Measurements from ENCODE around the gene TMEM109.

TMEM109 gene

GRCh38 chr11:60912851-60913528 lies 968 bp upstream of the TMEM109 start:
- Mint-ChIP-seq H3K27ac (peak overlapping the region; percentile 99), H3K27me3 (no peaks in the 10 kb centered on the region), H3K4me3 (peak overlapping the region; percentile 97), H3K36me3 (ENCODE audit: low read depth) (peaks cover 5% of the 10 kb centered on the region), H3K9me3 (peaks cover 5% of the 10 kb centered on the region), H3K4me1 (peaks cover 74% of the 10 kb centered on the region)
- no peak for DNase-seq
- no peak for ATAC-seq

GRCh38 chr11:60914633-60915247 lies 782 bp downstream of the TMEM109 start:
- Mint-ChIP-seq H3K4me3 (peak overlapping the region; percentile 97), H3K36me3 (ENCODE audit: low read depth) (peaks cover 11% of the 10 kb centered on the region), H3K27me3 (no peaks in the 10 kb centered on the region), H3K4me1 (peaks cover 88% of the 10 kb centered on the region), H3K27ac (peak overlapping the region; percentile 87), H3K9me3 (peaks cover under 1% of the 10 kb centered on the region)
- DNase-seq (no peak), ATAC-seq (peak; percentile 15)

GRCh38 chr11:60915248-60915914 lies 1.4 kb downstream of the TMEM109 start:
- ATAC-seq (peak; percentile 68), DNase-seq (peak; percentile 75)
- H3K4me3 Mint-ChIP-seq = peak overlapping the region; percentile 97
- H3K4me1 Mint-ChIP-seq = peaks cover 84% of the 10 kb centered on the region
- peak overlapping the region; percentile 87 for H3K27ac Mint-ChIP-seq
- no peaks in the 10 kb centered on the region for H3K27me3 Mint-ChIP-seq
- no peaks in the 10 kb centered on the region for H3K9me3 Mint-ChIP-seq
- H3K36me3 Mint-ChIP-seq (ENCODE audit: low read depth) = peaks cover 17% of the 10 kb centered on the region

GRCh38 chr11:60916669-60917206 lies 2.8 kb downstream of the TMEM109 start:
- H3K27ac Mint-ChIP-seq = peak overlapping the region; percentile 18
- H3K27me3 Mint-ChIP-seq = no peaks in the 10 kb centered on the region
- peak overlapping the region; percentile 1 for H3K4me3 Mint-ChIP-seq
- ATAC-seq = no peak
- H3K4me1 Mint-ChIP-seq = peaks cover 70% of the 10 kb centered on the region
- peaks cover 31% of the 10 kb centered on the region for H3K36me3 Mint-ChIP-seq (ENCODE audit: low read depth)
- DNase-seq = no peak
- no peaks in the 10 kb centered on the region for H3K9me3 Mint-ChIP-seq

- H3K4me3 Mint-ChIP-seq = no peak overlapping the region
- peaks cover 34% of the 10 kb centered on the region for H3K36me3 Mint-ChIP-seq (ENCODE audit: low read depth)
- H3K27me3 Mint-ChIP-seq = no peaks in the 10 kb centered on the region
- ATAC-seq (no peak), DNase-seq (no peak)
- H3K9me3 Mint-ChIP-seq = no peaks in the 10 kb centered on the region
- peaks cover 65% of the 10 kb centered on the region for H3K4me1 Mint-ChIP-seq
- no peak overlapping the region for H3K27ac Mint-ChIP-seq
Measured at GRCh38 chr11:60917267-60917666, 3.3 kb downstream of the TMEM109 start.

- Mint-ChIP-seq H3K27ac (no peak overlapping the region), H3K4me3 (no peak overlapping the region), H3K4me1 (peaks cover 55% of the 10 kb centered on the region), H3K36me3 (ENCODE audit: low read depth) (peaks cover 40% of the 10 kb centered on the region), H3K27me3 (peaks cover 4% of the 10 kb centered on the region), H3K9me3 (no peaks in the 10 kb centered on the region)
- DNase-seq = no peak
- ATAC-seq = no peak
Measured at GRCh38 chr11:60918251-60918938, 4.4 kb downstream of the TMEM109 start.

GRCh38 chr11:60918939-60919265 lies 4.9 kb downstream of the TMEM109 start:
- ATAC-seq = no peak
- Mint-ChIP-seq H3K27ac (no peak overlapping the region), H3K36me3 (ENCODE audit: low read depth) (peaks cover 42% of the 10 kb centered on the region), H3K9me3 (no peaks in the 10 kb centered on the region), H3K4me3 (no peak overlapping the region), H3K4me1 (peaks cover 51% of the 10 kb centered on the region), H3K27me3 (peaks cover 4% of the 10 kb centered on the region)
- DNase-seq = no peak

GRCh38 chr11:60919320-60919719 lies 5.4 kb downstream of the TMEM109 start:
- Mint-ChIP-seq H3K4me1 (peaks cover 51% of the 10 kb centered on the region), H3K36me3 (ENCODE audit: low read depth) (peaks cover 40% of the 10 kb centered on the region), H3K27ac (peak overlapping the region; percentile 14), H3K9me3 (no peaks in the 10 kb centered on the region), H3K27me3 (peaks cover 4% of the 10 kb centered on the region), H3K4me3 (no peak overlapping the region)
- DNase-seq = no peak
- no peak for ATAC-seq

GRCh38 chr11:60919956-60920355 lies 6.0 kb downstream of the TMEM109 start:
- ATAC-seq (no peak), DNase-seq (no peak)
- H3K27me3 Mint-ChIP-seq = peaks cover 5% of the 10 kb centered on the region
- H3K4me1 Mint-ChIP-seq = peaks cover 51% of the 10 kb centered on the region
- H3K9me3 Mint-ChIP-seq = no peaks in the 10 kb centered on the region
- H3K27ac Mint-ChIP-seq = no peak overlapping the region
- H3K36me3 Mint-ChIP-seq (ENCODE audit: low read depth) = peaks cover 38% of the 10 kb centered on the region
- H3K4me3 Mint-ChIP-seq = no peak overlapping the region

GRCh38 chr11:60921259-60921658 lies 7.3 kb downstream of the TMEM109 start:
- Mint-ChIP-seq H3K27ac (no peak overlapping the region), H3K9me3 (no peaks in the 10 kb centered on the region), H3K27me3 (peaks cover 17% of the 10 kb centered on the region), H3K4me3 (no peak overlapping the region), H3K36me3 (ENCODE audit: low read depth) (peaks cover 38% of the 10 kb centered on the region), H3K4me1 (peaks cover 54% of the 10 kb centered on the region)
- ATAC-seq = no peak
- DNase-seq = no peak

GRCh38 chr11:60921777-60922335 lies 7.9 kb downstream of the TMEM109 start:
- ATAC-seq = no peak

GRCh38 chr11:60922906-60923305 lies 8.9 kb downstream of the TMEM109 start:
- Mint-ChIP-seq H3K27me3 (peaks cover 23% of the 10 kb centered on the region), H3K4me1 (peaks cover 40% of the 10 kb centered on the region), H3K9me3 (no peaks in the 10 kb centered on the region), H3K36me3 (ENCODE audit: low read depth) (peaks cover 36% of the 10 kb centered on the region), H3K4me3 (no peak overlapping the region), H3K27ac (no peak overlapping the region)
- DNase-seq = no peak
- no peak for ATAC-seq

More at GRCh38 chr11:60921777-60922335, 7.9 kb downstream of the TMEM109 start:
- H3K27me3 Mint-ChIP-seq = peaks cover 22% of the 10 kb centered on the region
- DNase-seq = no peak
- H3K27ac Mint-ChIP-seq = no peak overlapping the region
- H3K36me3 Mint-ChIP-seq (ENCODE audit: low read depth) = peaks cover 36% of the 10 kb centered on the region
- H3K9me3 Mint-ChIP-seq = no peaks in the 10 kb centered on the region
- no peak overlapping the region for H3K4me3 Mint-ChIP-seq
- peaks cover 48% of the 10 kb centered on the region for H3K4me1 Mint-ChIP-seq

- H3K4me1 Mint-ChIP-seq = peaks cover 36% of the 10 kb centered on the region
- no peaks in the 10 kb centered on the region for H3K9me3 Mint-ChIP-seq
- H3K4me3 Mint-ChIP-seq = no peak overlapping the region
- DNase-seq (no peak), ATAC-seq (no peak)
- peaks cover 36% of the 10 kb centered on the region for H3K36me3 Mint-ChIP-seq (ENCODE audit: low read depth)
- no peak overlapping the region for H3K27ac Mint-ChIP-seq
- peaks cover 23% of the 10 kb centered on the region for H3K27me3 Mint-ChIP-seq
Measured at GRCh38 chr11:60923326-60923725, 9.4 kb downstream of the TMEM109 start.

GRCh38 chr11:60923800-60924109 lies 9.8 kb downstream of the TMEM109 start:
- Mint-ChIP-seq H3K27ac (no peak overlapping the region), H3K36me3 (ENCODE audit: low read depth) (peaks cover 36% of the 10 kb centered on the region), H3K4me1 (peaks cover 32% of the 10 kb centered on the region), H3K4me3 (peak overlapping the region; percentile 45), H3K27me3 (peaks cover 23% of the 10 kb centered on the region), H3K9me3 (no peaks in the 10 kb centered on the region)
- ATAC-seq = no peak
- DNase-seq = no peak

All from activated naive CD8-positive, alpha-beta T cell treated with anti-CD3 and anti-CD28 coated beads, Interleukin-2, amount 50 U/mL, for 24 hours (primary cell).